ENCODE results near the gene IL34. TPM values are rescaled to one million over a fixed set of nuclear protein-coding genes. Genes with fewer than 3 reads are reported as not detected.
A peak's percentile ranks its signal among the peaks of the same experiment; 100 is the strongest.
"Not testable (repeated sequence)": the region's sequence is repeated elsewhere in the genome, so short reads cannot be mapped to it uniquely, and the experiment has no call there.

IL34 gene
- total RNA-seq, 4 donors from 2014 or later = 1.1 to 1.4 TPM; not detected in 2

GRCh38 chr16:70612931-70613330, 33.4 kb upstream of the IL34 start:
- WGBS, 2 donors (ENCODE audit: low coverage in 1 of 2) = 60 to 84% methylated on average over 1 to 8 of the region's 8 CpGs

GRCh38 chr16:70614208-70614951, 32.0 kb upstream of the IL34 start:
- H3K36me3 ChIP-seq = no peaks in the 10 kb centered on the region
- H3K27ac ChIP-seq = peak overlapping the region; percentile 7 to 57 (median 28)
- no peak for DNase-seq
- H3K9me3 ChIP-seq = no peaks in the 10 kb centered on the region
- 44% methylated on average over 5 of the region's 5 CpGs; no CpG with 5 or more reads in 1 of the 2 donors for WGBS, 2 donors (ENCODE audit: low coverage in 1 of 2)
- no peak overlapping the region for H3K4me3 ChIP-seq
- no peaks in the 10 kb centered on the region for H3K27me3 ChIP-seq
- TF ChIP-seq CTCF (IDR thresholded peaks at IDR 0.05) = no peak
- no peak for TF ChIP-seq EP300 (IDR thresholded peaks at IDR 0.05; ENCODE audit: low read depth)
- TF ChIP-seq POLR2A (IDR thresholded peaks at IDR 0.05) = no peak
- TF ChIP-seq POLR2AphosphoS5 (IDR thresholded peaks at IDR 0.05) = no peak
- peaks cover 4 to 38% (median 16%) of the 10 kb centered on the region in 4 donors for H3K4me1 ChIP-seq
- intact Hi-C loops (cut with DNase I; ENCODE audit: low total_unique reads) = no loop called here
- in situ Hi-C loops (cut with MboI; ENCODE audit: low pct_ligation_motif_present in 1 of 4, low pct_unique_long_range_greater_than_20kb in 1 of 4, low sequenced_read_pairs in 3 of 4) = no loop called here

More at GRCh38 chr16:70612931-70613330, 33.4 kb upstream of the IL34 start:
- Histone ChIP-seq H3K36me3 (no peaks in the 10 kb centered on the region), H3K4me3 (no peak overlapping the region), H3K9me3 (no peaks in the 10 kb centered on the region), H3K4me1 (peaks cover 4 to 38% (median 16%) of the 10 kb centered on the region in 4 donors), H3K27me3 (no peaks in the 10 kb centered on the region), H3K27ac (no peak overlapping the region)
- no peak for TF ChIP-seq POLR2A (IDR thresholded peaks at IDR 0.05)
- no peak for TF ChIP-seq EP300 (IDR thresholded peaks at IDR 0.05; ENCODE audit: low read depth)
- TF ChIP-seq CTCF (IDR thresholded peaks at IDR 0.05) = no peak
- TF ChIP-seq POLR2AphosphoS5 (IDR thresholded peaks at IDR 0.05) = no peak
- in situ Hi-C loops (cut with MboI; ENCODE audit: low pct_ligation_motif_present in 1 of 4, low pct_unique_long_range_greater_than_20kb in 1 of 4, low sequenced_read_pairs in 3 of 4) = no loop called here
- DNase-seq = no peak
- intact Hi-C loops (cut with DNase I; ENCODE audit: low total_unique reads) = no loop called here

GRCh38 chr16:70615945-70616344, 30.4 kb upstream of the IL34 start:
- H3K9me3 ChIP-seq = no peaks in the 10 kb centered on the region
- in situ Hi-C loops (cut with MboI; ENCODE audit: low pct_ligation_motif_present in 1 of 4, low pct_unique_long_range_greater_than_20kb in 1 of 4, low sequenced_read_pairs in 3 of 4) (no loop called here), intact Hi-C loops (cut with DNase I; ENCODE audit: low total_unique reads) (no loop called here)
- no peak for DNase-seq
- 85 to 89% methylated on average over 4 to 5 of the region's 5 CpGs for WGBS, 2 donors (ENCODE audit: low coverage in 1 of 2)
- H3K36me3 ChIP-seq = no peaks in the 10 kb centered on the region
- no peak overlapping the region for H3K4me3 ChIP-seq
- H3K4me1 ChIP-seq = peaks cover 0 to 27% (median 12%) of the 10 kb centered on the region in 4 donors
- TF ChIP-seq EP300 (IDR thresholded peaks at IDR 0.05; ENCODE audit: low read depth) (no peak), POLR2A (IDR thresholded peaks at IDR 0.05) (no peak), POLR2AphosphoS5 (IDR thresholded peaks at IDR 0.05) (no peak), CTCF (IDR thresholded peaks at IDR 0.05) (no peak)
- no peak overlapping the region for H3K27ac ChIP-seq
- H3K27me3 ChIP-seq = no peaks in the 10 kb centered on the region

- H3K9me3 ChIP-seq; H3K36me3 ChIP-seq; DNase-seq; H3K4me1 ChIP-seq; in situ Hi-C loops (cut with MboI; ENCODE audit: low pct_ligation_motif_present in 1 of 4, low pct_unique_long_range_greater_than_20kb in 1 of 4, low sequenced_read_pairs in 3 of 4); intact Hi-C loops (cut with DNase I; ENCODE audit: low total_unique reads); H3K27me3 ChIP-seq; H3K27ac ChIP-seq; H3K4me3 ChIP-seq: not testable (repeated sequence)
- 90 to 91% methylated on average over 2 to 3 of the region's 3 CpGs for WGBS, 2 donors (ENCODE audit: low coverage in 1 of 2)
Measured at GRCh38 chr16:70621864-70622263, 24.5 kb upstream of the IL34 start.

Measured in transverse colon (tissue), 4 donors.